HL-60 (cell line): ENCODE measurements around the gene GNAS.

Experiments
- DNase-seq, 2 experiments: peaks; one replicate each; pipeline ENCODE4 v3.0.0-alpha.2; 2010 to 2020; ENCODE audit warnings: low read depth in 1 of 2, low spot score in 1 of 2
- H3K27ac ChIP-seq: fragments of 250-450 bp; sonication (Bioruptor Pico); replicated peaks from 2 replicates; pipeline ENCODE4 v1.5.1; 2020; ENCODE audit warnings: mild to moderate bottlenecking, moderate library complexity
- H3K27me3 ChIP-seq: fragments of 250-450 bp; sonication (Bioruptor Pico); 2 replicates; pipeline ENCODE4 v1.5.1; 2021; ENCODE audit warnings: mild to moderate bottlenecking, moderate library complexity; ENCODE audit not compliant: insufficient read depth, poor library complexity, severe bottlenecking
- H3K4me3 ChIP-seq: replicated peaks from 2 replicates; pipeline ENCODE4 v1.5.1; 2011; ENCODE audit warnings: mild to moderate bottlenecking, control low read depth, low read length; ENCODE audit not compliant: insufficient read depth
- GABPA ChIP-seq: IDR thresholded peaks from 2 replicates; pipeline ENCODE4 v1.6.1; 2012; ENCODE audit warnings: low read depth
- POLR2AphosphoS5 ChIP-seq: IDR thresholded peaks from 2 replicates; pipeline ENCODE4 v1.6.1; 2012; ENCODE audit warnings: low read depth
- SPI1 ChIP-seq: IDR thresholded peaks from 2 replicates; pipeline ENCODE4 v1.6.1; 2012; ENCODE audit warnings: low read depth, mild to moderate bottlenecking, borderline replicate concordance
- TF ChIP-seq, protein P1 (sequence below): IDR thresholded peaks from 2 replicates; pipeline ENCODE4 v1.6.1; 2012; ENCODE audit warnings: low read depth; ENCODE audit not compliant: insufficient replicate concordance
- TF ChIP-seq, protein P2 (sequence below): IDR thresholded peaks from one replicate; pipeline ENCODE4 v1.5.1; 2011; ENCODE audit warnings: low read length, control low read depth, inconsistent platforms; ENCODE audit not compliant: insufficient read depth

The GNAS gene

DNA sequence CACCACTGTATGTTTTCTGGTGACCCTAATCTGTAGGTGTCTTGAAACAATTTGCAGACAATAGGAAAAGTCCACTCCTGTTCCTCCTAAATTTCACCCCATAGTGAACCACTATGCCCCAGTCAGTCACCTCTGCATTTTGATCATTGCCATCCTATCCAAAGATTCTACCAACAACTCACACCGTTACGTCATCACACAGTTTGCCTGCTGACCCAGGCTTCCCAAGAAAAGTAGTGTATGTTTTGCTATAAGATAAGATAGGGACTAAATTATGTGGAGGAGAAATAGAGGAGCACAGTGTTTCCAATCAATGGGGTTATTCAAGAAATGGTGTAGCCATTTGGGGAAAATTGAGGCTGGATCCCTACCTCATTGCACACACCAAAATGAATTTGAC lies 58.8 kb downstream of the GNAS start:
- Histone ChIP-seq H3K27ac (no peak overlapping the region), H3K27me3 (no peaks in the 10 kb centered on the region), H3K4me3 (no peak overlapping the region)
- DNase-seq = no peak
- TF ChIP-seq, protein P1, sequence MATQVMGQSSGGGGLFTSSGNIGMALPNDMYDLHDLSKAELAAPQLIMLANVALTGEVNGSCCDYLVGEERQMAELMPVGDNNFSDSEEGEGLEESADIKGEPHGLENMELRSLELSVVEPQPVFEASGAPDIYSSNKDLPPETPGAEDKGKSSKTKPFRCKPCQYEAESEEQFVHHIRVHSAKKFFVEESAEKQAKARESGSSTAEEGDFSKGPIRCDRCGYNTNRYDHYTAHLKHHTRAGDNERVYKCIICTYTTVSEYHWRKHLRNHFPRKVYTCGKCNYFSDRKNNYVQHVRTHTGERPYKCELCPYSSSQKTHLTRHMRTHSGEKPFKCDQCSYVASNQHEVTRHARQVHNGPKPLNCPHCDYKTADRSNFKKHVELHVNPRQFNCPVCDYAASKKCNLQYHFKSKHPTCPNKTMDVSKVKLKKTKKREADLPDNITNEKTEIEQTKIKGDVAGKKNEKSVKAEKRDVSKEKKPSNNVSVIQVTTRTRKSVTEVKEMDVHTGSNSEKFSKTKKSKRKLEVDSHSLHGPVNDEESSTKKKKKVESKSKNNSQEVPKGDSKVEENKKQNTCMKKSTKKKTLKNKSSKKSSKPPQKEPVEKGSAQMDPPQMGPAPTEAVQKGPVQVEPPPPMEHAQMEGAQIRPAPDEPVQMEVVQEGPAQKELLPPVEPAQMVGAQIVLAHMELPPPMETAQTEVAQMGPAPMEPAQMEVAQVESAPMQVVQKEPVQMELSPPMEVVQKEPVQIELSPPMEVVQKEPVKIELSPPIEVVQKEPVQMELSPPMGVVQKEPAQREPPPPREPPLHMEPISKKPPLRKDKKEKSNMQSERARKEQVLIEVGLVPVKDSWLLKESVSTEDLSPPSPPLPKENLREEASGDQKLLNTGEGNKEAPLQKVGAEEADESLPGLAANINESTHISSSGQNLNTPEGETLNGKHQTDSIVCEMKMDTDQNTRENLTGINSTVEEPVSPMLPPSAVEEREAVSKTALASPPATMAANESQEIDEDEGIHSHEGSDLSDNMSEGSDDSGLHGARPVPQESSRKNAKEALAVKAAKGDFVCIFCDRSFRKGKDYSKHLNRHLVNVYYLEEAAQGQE = no peak
- 0 out of 2 replicates have a peak, but pooled peaks have one; percentile 21 for TF ChIP-seq POLR2AphosphoS5

DNA sequence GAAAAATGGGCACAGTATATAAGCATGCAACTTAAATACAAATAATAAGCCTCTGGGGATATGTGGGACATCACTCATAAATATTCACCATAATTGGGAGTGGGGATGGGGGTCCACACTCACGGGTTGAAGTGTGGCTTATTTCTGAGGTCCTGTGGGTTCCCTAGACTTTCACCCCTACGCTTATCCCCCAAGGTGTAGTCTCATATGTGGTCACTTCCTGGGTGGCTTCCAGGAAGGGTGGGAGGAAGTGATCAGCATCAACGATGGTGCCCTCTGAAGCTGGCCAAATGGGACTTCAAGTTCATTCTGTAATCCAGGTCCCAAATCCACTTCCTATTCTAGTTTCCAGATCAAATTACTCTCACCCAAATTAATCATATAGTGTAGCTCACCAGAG lies 59.5 kb downstream of the GNAS start:
- Histone ChIP-seq H3K4me3 (no peak overlapping the region), H3K27me3 (no peaks in the 10 kb centered on the region), H3K27ac (no peak overlapping the region)
- no peak for DNase-seq
- no peak; the same call in 1 of the 2 replicates for TF ChIP-seq POLR2AphosphoS5
- no peak for TF ChIP-seq GABPA
- TF ChIP-seq, protein P1 = no peak
- TF ChIP-seq SPI1 = no peak
- TF ChIP-seq, protein P2, sequence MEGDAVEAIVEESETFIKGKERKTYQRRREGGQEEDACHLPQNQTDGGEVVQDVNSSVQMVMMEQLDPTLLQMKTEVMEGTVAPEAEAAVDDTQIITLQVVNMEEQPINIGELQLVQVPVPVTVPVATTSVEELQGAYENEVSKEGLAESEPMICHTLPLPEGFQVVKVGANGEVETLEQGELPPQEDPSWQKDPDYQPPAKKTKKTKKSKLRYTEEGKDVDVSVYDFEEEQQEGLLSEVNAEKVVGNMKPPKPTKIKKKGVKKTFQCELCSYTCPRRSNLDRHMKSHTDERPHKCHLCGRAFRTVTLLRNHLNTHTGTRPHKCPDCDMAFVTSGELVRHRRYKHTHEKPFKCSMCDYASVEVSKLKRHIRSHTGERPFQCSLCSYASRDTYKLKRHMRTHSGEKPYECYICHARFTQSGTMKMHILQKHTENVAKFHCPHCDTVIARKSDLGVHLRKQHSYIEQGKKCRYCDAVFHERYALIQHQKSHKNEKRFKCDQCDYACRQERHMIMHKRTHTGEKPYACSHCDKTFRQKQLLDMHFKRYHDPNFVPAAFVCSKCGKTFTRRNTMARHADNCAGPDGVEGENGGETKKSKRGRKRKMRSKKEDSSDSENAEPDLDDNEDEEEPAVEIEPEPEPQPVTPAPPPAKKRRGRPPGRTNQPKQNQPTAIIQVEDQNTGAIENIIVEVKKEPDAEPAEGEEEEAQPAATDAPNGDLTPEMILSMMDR = no peak

DNA sequence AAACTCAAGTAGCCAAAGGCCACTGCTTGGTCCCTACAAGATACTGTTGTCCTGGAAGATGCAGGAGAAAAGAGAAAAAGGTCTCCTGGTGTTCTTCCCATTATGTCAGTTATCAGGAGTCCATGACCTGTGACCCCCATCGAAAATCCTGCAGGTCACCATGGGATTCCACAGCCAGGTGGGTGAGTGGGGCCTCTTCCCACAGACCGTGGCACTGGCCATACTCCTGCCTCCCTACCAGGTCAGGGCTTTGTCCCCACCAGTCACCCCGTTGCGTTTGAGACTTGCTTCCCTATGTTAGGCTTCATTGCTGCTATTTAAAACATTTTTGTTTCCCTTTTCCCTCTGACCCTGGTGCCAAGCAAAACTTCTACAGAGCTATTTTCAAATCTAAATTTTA lies 60.6 kb downstream of the GNAS start:
- Histone ChIP-seq H3K27ac (no peak overlapping the region), H3K27me3 (no peaks in the 10 kb centered on the region), H3K4me3 (no peak overlapping the region)
- TF ChIP-seq, protein P1 = no peak
- TF ChIP-seq GABPA (no peak), SPI1 (no peak), POLR2AphosphoS5 (no peak)
- TF ChIP-seq, protein P2 = no peak
- DNase-seq = no peak

DNA sequence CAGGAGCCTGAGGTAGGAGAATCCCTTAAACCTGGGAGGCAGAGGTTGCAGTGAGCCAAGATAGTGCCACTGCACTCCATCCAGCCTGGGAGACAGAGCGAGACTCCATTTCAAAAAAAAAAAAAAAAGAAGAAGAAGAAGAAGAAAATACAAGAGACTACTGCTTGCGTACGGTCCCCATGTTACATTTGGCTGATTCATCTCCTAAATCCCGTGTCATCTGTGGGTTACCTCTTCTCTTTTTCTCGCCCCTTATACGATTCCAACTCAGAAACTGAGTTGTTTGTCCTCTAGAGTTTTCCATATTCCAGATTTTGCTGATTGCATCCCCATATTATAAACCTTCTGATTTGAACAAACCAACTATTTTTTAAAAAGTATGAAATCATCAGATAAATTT lies 66.1 kb downstream of the GNAS start:
- no peaks in the 10 kb centered on the region for H3K27me3 ChIP-seq
- DNase-seq = no peak
- TF ChIP-seq, protein P1 = no peak
- TF ChIP-seq SPI1 = no peak
- no peak for TF ChIP-seq GABPA
- TF ChIP-seq POLR2AphosphoS5 = no peak
- TF ChIP-seq, protein P2 = no peak
- no peak overlapping the region for H3K27ac ChIP-seq
- no peak overlapping the region for H3K4me3 ChIP-seq
